ENCODE data around the gene MYBPHL.

GRCh38 chr1:109243221-109243620 is 63.6 kb downstream of the MYBPHL start:
- TF ChIP-seq, protein P1, sequence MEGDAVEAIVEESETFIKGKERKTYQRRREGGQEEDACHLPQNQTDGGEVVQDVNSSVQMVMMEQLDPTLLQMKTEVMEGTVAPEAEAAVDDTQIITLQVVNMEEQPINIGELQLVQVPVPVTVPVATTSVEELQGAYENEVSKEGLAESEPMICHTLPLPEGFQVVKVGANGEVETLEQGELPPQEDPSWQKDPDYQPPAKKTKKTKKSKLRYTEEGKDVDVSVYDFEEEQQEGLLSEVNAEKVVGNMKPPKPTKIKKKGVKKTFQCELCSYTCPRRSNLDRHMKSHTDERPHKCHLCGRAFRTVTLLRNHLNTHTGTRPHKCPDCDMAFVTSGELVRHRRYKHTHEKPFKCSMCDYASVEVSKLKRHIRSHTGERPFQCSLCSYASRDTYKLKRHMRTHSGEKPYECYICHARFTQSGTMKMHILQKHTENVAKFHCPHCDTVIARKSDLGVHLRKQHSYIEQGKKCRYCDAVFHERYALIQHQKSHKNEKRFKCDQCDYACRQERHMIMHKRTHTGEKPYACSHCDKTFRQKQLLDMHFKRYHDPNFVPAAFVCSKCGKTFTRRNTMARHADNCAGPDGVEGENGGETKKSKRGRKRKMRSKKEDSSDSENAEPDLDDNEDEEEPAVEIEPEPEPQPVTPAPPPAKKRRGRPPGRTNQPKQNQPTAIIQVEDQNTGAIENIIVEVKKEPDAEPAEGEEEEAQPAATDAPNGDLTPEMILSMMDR (IDR thresholded peaks at IDR 0.05), result no peak
- TF ChIP-seq POLR2A (IDR thresholded peaks at IDR 0.05; ENCODE audit: low read depth) (no peak), EP300 (IDR thresholded peaks at IDR 0.05) (no peak)
